GM19395 (cell line): Measurements from ENCODE around the gene LPIN2.

Experiments used
- ATAC-seq: cut with Tn5 transposase; IDR thresholded peaks from one replicate; pipeline ENCODE4 v1.9.1; 2021; ENCODE audit warnings: mild to moderate bottlenecking, moderate library complexity; ENCODE audit not compliant: unreplicated experiment

The LPIN2 gene

GRCh38 chr18:2965797-2966196, 47.1 kb downstream of the LPIN2 start:
- no peak for ATAC-seq

- ATAC-seq, result no peak
These were observed 48.5 kb downstream of the LPIN2 start for GRCh38 chr18:2964361-2965010.
